Measurements from ENCODE around the gene ADGRE1. TPM values are rescaled to one million over a fixed set of nuclear protein-coding genes. Genes with fewer than 3 reads are reported as not detected.

ADGRE1 gene
- polyA plus RNA-seq, 1 donor (not counting 4 experiments of a cell fraction or from before 2014, with no cell fraction given): not detected

GRCh38 chr19:6935069-6935468 lies 47.7 kb downstream of the ADGRE1 start:
- Histone ChIP-seq H3K4me1 (ENCODE audit: control insufficient read depth, extremely low read depth, insufficient read depth, low read length) (no peaks in the 10 kb centered on the region), H3K36me3 (ENCODE audit: control insufficient read depth in 2 of 2, extremely low read depth in 1 of 2, insufficient read depth in 2 of 2, low read length in 2 of 2) (no peaks in the 10 kb centered on the region), H3K27me3 (ENCODE audit: control insufficient read depth, extremely low read depth, insufficient read depth, low read length) (no peaks in the 10 kb centered on the region), H3K4me3 (ENCODE audit: control insufficient read depth in 2 of 3, extremely low read depth in 1 of 3, insufficient read depth in 2 of 3, low read depth in 1 of 3, low read length in 3 of 3) (no peak overlapping the region), H2AFZ (ENCODE audit: control insufficient read depth, low read length) (no peak overlapping the region), H4K20me1 (ENCODE audit: control insufficient read depth, extremely low read depth, insufficient read depth, low read length) (no peaks in the 10 kb centered on the region), H3K27ac (ENCODE audit: control insufficient read depth, insufficient read depth, low read length) (no peak overlapping the region), H3K4me2 (ENCODE audit: control insufficient read depth, extremely low read depth, insufficient read depth, low read depth, low read length) (no peak overlapping the region), H3K9me3 (ENCODE audit: control insufficient read depth, low read depth, low read length) (peaks cover 1% of the 10 kb centered on the region), H3K9me1 (ENCODE audit: control insufficient read depth, extremely low read depth, insufficient read depth, low read length) (no peaks in the 10 kb centered on the region), H3K9ac (ENCODE audit: control insufficient read depth, extremely low read depth, insufficient read depth, low read length) (no peak overlapping the region), H3K79me2 (ENCODE audit: control insufficient read depth, insufficient read depth, low read length) (no peaks in the 10 kb centered on the region)
- DNase-seq (ENCODE audit: low read depth, low spot score): no peak
- no peak for TF ChIP-seq EZH2 (IDR thresholded peaks at IDR 0.05; ENCODE audit: low read length)
- TF ChIP-seq CTCF (optimal IDR thresholded peaks at IDR 0.05 in 1 of 3, IDR thresholded peaks at IDR 0.05 in 1 of 3, conservative IDR thresholded peaks at IDR 0.05 in 1 of 3; ENCODE audit: extremely low read depth in 1 of 3, insufficient read depth in 2 of 3, low read length in 3 of 3): no peak
- no peak for FAIRE-seq
- dilution Hi-C loops (cut with MboI; ENCODE audit: extremely low pct_ligation_motif_present, low sequenced_read_pairs): no loop called here

GRCh38 chr19:6935618-6936017 lies 48.2 kb downstream of the ADGRE1 start:
- dilution Hi-C loops (cut with MboI; ENCODE audit: extremely low pct_ligation_motif_present, low sequenced_read_pairs): no loop called here

More at GRCh38 chr19:6935618-6936017, 48.2 kb downstream of the ADGRE1 start:
- H4K20me1 ChIP-seq (ENCODE audit: control insufficient read depth, extremely low read depth, insufficient read depth, low read length): no peaks in the 10 kb centered on the region
- DNase-seq (ENCODE audit: low read depth, low spot score) (no peak), FAIRE-seq (no peak)
- no peak overlapping the region for H3K27ac ChIP-seq (ENCODE audit: control insufficient read depth, insufficient read depth, low read length)
- H3K27me3 ChIP-seq (ENCODE audit: control insufficient read depth, extremely low read depth, insufficient read depth, low read length): no peaks in the 10 kb centered on the region
- H3K9me1 ChIP-seq (ENCODE audit: control insufficient read depth, extremely low read depth, insufficient read depth, low read length): no peaks in the 10 kb centered on the region
- H2AFZ ChIP-seq (ENCODE audit: control insufficient read depth, low read length): no peak overlapping the region
- H3K9me3 ChIP-seq (ENCODE audit: control insufficient read depth, low read depth, low read length): peaks cover 1% of the 10 kb centered on the region
- H3K4me1 ChIP-seq (ENCODE audit: control insufficient read depth, extremely low read depth, insufficient read depth, low read length): no peaks in the 10 kb centered on the region
- H3K9ac ChIP-seq (ENCODE audit: control insufficient read depth, extremely low read depth, insufficient read depth, low read length): no peak overlapping the region
- H3K4me3 ChIP-seq (ENCODE audit: control insufficient read depth in 2 of 3, extremely low read depth in 1 of 3, insufficient read depth in 2 of 3, low read depth in 1 of 3, low read length in 3 of 3): no peak overlapping the region
- H3K36me3 ChIP-seq (ENCODE audit: control insufficient read depth in 2 of 2, extremely low read depth in 1 of 2, insufficient read depth in 2 of 2, low read length in 2 of 2): no peaks in the 10 kb centered on the region
- TF ChIP-seq EZH2 (IDR thresholded peaks at IDR 0.05; ENCODE audit: low read length) (no peak), CTCF (optimal IDR thresholded peaks at IDR 0.05 in 1 of 3, IDR thresholded peaks at IDR 0.05 in 1 of 3, conservative IDR thresholded peaks at IDR 0.05 in 1 of 3; ENCODE audit: extremely low read depth in 1 of 3, insufficient read depth in 2 of 3, low read length in 3 of 3) (no peak)
- H3K79me2 ChIP-seq (ENCODE audit: control insufficient read depth, insufficient read depth, low read length): no peaks in the 10 kb centered on the region
- no peak overlapping the region for H3K4me2 ChIP-seq (ENCODE audit: control insufficient read depth, extremely low read depth, insufficient read depth, low read depth, low read length)

Measured in keratinocyte (primary cell).